ELF-1 (cell line): Measurements from ENCODE around the gene C19orf81.

ENCODE experiments used
- DNase-seq: peaks from one replicate; pipeline ENCODE4 v3.0.0-alpha.2; 2016; ENCODE audit warnings: low read depth, low spot score

Gene C19orf81

DNA sequence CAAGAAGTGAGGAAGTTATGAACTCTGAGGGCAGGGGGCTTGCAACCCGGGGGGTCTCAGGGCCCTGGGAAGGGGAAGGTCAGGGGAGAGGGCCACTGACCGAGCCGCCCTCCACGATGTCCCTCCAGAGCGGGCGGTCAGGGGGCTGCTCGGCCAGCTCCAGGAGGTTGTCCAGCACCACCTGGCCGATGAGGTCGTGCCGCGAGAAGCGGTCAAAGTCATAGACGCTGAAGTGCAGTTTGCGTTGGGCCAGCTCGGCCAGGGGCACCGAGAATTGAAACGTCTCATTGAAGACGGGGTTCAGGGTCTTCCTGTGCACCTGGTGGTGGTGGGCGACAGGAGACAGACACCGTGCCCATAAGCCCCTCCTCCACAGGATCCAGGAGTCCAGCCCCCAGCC is 20.1 kb upstream of the C19orf81 start:
- no peak for DNase-seq

DNA sequence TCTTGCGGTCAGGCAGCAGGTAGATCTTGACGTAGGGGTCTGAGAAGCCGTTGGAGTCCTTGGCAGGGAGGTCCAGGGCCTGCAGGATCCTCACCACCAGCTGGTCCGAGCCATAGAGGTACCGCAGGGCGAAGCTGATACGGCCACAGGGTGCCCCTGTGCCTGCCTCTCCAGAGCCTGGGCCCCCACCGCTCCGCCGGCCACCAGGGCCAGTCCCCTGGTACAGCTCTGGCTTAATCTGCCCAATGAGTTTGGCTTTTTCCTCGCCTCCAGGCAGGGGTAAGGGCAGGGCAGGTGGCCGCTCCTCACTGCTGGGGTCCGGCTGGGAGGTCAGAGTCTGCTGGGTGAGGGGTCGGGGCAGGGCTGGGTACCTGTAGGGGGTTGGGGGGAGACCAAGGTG is 19.4 kb upstream of the C19orf81 start:
- no peak for DNase-seq

DNA sequence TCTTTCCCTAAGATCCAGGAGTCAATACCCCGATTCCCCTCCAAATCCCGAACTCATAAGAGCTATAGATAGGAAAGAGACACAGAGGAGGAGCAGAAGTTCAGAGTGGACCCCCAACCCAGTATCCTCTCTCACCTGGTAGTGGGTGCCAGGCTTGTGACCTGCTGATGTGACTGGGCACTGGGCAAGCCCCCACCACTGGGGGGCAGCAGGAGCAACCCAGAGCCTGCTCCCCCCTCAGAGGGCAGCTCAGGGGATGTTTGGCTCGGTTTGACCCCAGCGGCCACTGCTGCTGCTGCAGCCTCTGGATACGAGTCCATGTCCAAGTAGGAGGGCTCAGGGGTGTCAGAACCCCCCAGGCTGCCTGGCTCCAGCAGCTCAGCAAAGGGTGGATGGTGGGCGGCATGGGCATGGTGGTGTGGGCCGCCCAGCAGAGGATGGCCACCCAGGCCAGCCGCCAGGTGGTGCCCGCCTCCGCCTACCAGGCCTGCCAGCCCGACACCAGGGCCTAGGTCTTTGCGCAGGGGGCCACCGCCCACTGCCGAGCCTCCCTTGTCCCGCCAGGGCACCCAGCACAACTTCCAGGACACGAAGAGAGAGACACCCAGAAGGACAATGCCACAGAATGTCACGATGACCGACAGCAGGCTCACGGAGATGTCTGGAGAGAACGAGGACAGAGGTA is 17.0 kb upstream of the C19orf81 start:
- DNase-seq = peak; percentile 14

DNA sequence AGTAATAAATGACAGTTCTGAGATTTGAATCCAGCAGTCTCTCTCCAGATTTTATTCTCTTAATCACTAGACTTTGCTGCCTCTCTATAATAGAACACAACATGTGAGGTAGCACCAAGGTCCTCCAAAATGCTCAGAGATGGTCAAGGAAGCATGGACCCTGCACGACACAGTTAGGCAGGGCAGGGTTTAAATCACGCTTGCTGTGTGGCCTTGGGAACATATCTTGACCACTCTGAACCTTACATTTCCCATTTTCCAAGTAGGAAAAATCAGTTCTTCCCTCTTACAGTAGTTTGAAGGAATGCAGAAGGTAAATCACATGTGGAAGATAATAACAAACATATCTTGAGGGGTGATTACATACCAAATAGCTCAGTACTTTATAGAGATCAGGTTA is 15.9 kb upstream of the C19orf81 start:
- no peak for DNase-seq

DNA sequence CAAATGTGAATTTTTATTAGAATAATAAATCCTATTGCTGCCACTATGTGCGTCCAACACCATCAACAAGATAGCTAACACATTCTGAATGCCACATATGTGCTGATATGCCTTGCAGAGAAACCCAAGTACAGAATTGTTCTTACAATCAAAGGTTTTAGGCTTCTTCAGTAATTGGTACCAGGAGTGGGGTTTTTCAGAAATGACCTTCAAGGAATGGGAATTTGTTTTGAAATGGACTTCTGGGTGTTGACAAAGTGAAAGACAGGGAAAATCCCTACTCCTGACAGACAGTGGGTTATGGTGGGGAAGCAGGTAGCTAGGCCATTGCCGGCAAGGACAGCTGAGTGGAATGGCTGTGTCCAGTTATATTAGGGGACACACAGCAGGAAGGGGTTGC is 15.3 kb upstream of the C19orf81 start:
- no peak for DNase-seq

DNA sequence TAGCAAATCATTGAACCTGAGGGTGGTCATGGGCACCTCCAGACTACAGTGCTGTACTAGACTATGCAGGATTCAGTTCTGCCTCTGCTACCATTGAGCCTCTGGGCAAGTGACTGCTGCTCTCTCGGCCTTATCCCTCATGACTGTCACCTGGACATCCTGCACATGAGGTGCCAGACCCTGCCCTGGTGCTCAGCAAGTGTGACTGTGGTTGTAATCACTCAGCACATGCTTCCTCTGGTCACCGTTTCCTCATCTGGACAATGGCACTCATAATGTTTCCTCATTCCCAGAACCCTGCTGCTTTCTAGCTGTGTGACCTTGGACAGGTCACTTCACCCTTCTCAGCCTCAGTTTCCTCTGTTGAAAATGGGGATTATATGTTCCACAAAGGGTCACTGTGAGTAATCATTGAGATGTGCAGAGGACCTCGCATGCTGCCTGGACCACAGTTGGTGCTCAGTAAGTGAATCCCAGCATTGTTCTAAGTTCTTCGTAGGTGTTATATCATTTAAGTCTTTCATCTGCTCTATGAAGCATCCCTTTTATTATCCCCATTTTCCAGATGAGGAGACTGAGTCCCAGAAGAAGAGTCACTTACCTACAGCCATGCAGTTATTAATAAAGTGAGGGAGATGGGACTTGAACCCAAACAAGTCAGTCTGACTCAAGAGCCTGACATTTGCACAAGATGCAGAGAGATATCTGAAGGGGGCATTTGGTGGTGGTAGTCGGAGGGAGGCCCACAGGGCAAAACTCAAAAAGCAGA is 12.7 kb upstream of the C19orf81 start:
- DNase-seq = no peak

DNA sequence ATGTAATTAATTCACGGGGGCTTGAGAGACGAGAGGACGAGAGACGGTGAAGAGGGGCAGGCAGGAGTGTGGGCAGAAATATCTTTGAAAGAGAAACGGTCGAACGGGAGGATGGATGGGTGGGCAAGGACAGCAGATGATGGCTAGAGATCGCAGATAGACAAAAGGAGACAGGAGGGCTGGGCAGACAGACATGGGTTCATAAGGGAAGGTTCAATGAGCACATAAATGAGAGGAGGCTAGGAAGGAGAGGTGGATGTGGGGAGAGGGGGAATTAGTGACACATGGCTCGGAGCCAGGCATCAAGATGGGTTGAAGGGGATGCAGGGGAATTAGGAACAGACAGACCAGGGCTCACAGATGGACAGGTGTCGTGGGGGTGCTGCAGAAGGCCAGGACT is 10.6 kb upstream of the C19orf81 start:
- no peak for DNase-seq

DNA sequence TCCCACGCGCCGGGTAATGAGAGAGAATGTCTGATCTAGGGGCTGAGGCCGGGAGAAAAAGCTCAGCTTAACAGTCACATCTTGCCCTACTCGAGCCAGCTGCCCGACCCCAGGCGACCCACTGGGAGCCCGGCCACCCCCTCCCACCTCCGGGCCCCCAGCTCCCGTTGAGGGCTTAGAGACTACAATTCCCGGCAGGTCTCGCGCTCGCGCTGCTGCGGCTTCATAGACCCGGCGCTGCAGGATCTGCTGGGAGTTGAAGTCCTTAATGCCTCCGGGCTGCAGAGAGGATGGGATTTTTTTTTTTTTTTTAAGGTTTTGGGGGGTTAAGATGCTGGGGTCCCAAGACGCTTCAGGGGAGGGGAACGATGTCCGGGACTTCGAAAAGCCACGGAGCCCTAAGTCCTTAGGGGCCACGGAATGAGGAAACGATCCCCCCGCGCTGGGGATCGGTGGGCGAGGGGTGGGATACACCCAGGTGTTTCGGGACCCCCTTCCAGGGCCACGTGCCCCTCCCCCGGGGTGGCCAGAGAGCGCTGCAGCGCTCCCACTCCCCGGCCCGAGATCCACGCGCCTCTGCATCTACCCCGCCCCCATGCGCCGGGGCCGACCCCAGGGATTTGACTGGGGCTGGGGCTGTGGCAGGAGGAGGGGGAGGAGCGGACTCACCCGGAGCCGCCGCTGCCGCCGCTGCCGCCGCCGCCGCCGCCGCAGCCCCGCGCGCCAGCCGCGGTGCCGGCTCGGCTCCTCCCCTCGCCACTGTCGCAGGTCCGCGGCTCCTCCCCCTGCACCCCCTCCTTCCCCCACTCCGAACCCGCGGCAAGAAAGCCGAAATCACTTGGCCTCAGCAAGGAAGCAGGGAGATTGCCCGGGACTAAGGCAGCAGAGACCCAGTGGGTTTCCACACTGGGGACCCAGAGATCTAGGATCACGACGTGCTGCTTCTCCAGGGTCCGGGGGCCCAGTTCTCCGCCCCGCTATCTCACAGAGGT is 9.8 kb upstream of the C19orf81 start, which contains the start of gene SYT3:
Gene SYT3 (minus strand): TSS at position 761 of the 992 bp plus-strand sequence. CDS start 2,470 bp downstream, outside the sequence.
- peak; percentile 58 for DNase-seq

DNA sequence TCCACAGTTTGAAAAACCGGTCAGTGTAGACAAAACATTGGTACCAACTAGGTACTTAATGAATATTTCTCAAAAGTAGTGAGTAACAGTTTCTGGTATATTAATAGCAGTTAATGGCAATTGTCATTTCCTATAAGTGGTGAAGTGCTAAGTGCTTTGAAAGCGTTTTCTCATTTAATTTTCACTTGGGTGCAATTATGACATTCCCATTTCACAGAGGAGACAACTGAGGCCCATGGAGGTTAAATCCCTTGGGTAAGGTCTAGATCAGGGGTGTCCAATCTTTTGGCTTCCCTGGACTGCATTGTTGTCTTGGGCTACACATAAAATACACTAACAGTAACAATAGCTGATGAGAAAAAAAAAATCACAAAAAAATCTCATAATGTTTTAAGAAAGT is 8.9 kb upstream of the C19orf81 start:
- no peak for DNase-seq

- DNase-seq = no peak
These were observed 4.8 kb upstream of the C19orf81 start for GRCh38 chr19:50644315-50644915.

DNA sequence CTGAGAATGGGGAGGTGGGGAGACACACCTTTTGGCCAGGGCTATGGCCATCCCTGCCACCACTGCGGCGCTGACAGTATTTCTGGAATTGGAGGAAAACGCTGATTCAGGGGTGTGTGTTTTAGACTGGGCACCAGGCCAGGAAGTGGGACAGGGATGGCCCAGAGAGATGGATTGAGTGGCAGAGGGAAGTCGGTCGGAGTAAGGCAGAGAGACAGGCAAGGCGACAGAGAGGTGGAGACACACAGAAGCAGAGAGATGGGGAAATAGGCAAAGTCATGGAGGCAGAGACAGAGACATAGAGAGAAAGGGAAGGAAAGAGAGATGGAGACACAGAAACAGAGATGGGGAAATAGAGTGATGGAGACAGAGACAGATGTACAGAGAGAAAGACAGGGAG is 4.1 kb upstream of the C19orf81 start:
- no peak for DNase-seq

DNA sequence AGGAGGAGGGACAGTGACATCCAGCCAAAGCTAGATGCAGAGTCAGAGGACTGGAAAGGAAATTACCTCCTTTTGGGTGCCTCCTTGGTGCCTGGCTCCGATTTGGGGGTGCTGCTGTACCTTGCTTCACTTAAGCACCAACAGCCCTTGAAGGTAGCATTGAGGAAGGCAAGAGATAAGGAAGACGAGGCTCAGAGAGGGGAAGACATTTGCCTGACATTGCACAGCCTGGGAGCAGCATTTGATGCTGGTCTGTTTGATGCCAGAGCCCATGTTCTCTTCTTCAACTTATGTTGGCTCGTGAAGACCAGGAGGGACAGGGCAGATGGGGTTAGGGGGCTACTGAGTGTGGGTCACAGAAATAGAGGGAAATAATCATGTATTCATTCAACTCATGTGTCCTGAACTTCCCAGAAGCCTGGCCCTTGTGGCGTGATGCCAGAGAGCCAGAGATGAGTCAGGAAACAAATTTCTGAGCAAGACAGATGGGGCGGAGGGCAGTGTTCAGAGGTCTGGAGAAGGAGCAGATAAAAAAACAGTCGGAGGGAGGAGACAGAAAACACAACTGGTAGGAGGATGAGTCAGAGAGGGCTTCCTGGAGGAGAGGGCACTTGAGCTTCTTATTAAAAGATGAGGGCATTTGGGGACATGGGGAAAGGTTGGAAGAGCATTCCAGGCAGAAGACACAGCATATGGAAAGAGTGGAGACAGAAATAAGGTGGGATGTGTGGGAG is 3.0 kb upstream of the C19orf81 start:
- no peak for DNase-seq

- DNase-seq = no peak
These were observed 1.2 kb upstream of the C19orf81 start for GRCh38 chr19:50647879-50648615.

DNA sequence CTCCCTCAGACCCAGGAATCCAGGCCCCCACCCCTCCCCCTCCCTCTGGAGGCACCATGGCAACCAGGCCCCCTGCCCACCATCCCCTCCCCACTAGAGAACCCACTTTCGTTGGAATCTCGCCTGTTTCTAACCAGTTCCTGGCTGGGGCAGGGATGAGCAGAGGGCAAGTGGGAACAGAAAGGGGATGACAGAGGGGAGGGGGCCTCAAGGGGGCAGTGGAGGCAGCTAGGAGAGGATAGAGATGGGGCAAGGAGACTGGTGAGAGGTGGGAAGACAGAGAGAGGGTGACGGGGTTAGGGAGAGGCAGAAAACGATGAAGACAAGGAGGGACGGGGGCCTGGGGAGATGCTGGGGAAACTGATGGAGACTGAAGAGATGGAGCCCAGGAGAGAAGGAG is 586 bp upstream of the C19orf81 start:
- no peak for DNase-seq

GRCh38 chr19:50651174-50651573 is 1.9 kb downstream of the C19orf81 start:
- no peak for DNase-seq

- no peak for DNase-seq
These were observed 3.5 kb downstream of the C19orf81 start for GRCh38 chr19:50652722-50653121.

DNA sequence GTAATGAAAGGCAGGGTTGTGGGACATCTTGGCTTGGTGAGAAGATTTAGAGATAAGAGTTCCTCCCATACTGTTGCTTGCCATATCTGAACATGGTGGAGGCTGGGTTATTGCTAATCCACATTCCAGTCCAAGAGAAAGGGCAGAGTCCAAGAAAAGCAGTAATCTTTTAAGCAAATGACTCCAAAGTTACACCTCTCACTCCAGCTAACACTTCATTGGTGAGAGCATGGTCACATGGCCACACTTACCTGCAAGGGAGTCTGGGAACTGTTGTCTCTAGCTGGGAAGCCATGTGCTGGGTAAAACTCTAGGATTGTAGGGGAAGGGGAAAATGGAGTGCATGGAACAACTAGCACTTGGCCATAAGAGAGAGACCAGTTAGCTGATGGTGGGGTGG is 5.6 kb downstream of the C19orf81 start:
- no peak for DNase-seq

- DNase-seq = no peak
These were observed 8.0 kb downstream of the C19orf81 start for GRCh38 chr19:50657222-50657669.

- peak; percentile 99 for DNase-seq
These were observed 8.6 kb downstream of the C19orf81 start for GRCh38 chr19:50657712-50658440.
